HG03354 (cell line): Measurements from ENCODE around the gene ANK3.
A peak's percentile ranks its signal among the peaks of the same experiment; 100 is the strongest.

ENCODE experiments used
- ATAC-seq: cut with Tn5 transposase; IDR thresholded peaks from one replicate; pipeline ENCODE4 v1.9.1; 2021; ENCODE audit warnings: mild to moderate bottlenecking; ENCODE audit not compliant: unreplicated experiment, poor library complexity, severe bottlenecking

The ANK3 gene

GRCh38 chr10:60384011-60384410 lies 5.7 kb downstream of the ANK3 start:
- no peak for ATAC-seq

GRCh38 chr10:60382946-60383681 lies 6.6 kb downstream of the ANK3 start:
- no peak for ATAC-seq

GRCh38 chr10:60380781-60381180 lies 8.9 kb downstream of the ANK3 start:
- no peak for ATAC-seq

GRCh38 chr10:60377955-60378354 lies 11.7 kb downstream of the ANK3 start:
- ATAC-seq = no peak

GRCh38 chr10:60377042-60377352 lies 12.7 kb downstream of the ANK3 start:
- ATAC-seq = no peak

- ATAC-seq = no peak
Observed at GRCh38 chr10:60376221-60377041, 13.2 kb downstream of the ANK3 start.

GRCh38 chr10:60375293-60376004 lies 14.2 kb downstream of the ANK3 start:
- ATAC-seq = no peak

GRCh38 chr10:60374836-60375235 lies 14.8 kb downstream of the ANK3 start:
- ATAC-seq = no peak

GRCh38 chr10:60372436-60372835 lies 17.2 kb downstream of the ANK3 start:
- no peak for ATAC-seq

- ATAC-seq = no peak
Observed at GRCh38 chr10:60369547-60369930, 20.1 kb downstream of the ANK3 start.

- ATAC-seq = no peak
Observed at GRCh38 chr10:60368875-60369546, 20.7 kb downstream of the ANK3 start.

- ATAC-seq = no peak
Observed at GRCh38 chr10:60367901-60368300, 21.8 kb downstream of the ANK3 start.

- ATAC-seq = no peak
Observed at GRCh38 chr10:60367431-60367830, 22.2 kb downstream of the ANK3 start.

GRCh38 chr10:60367024-60367423 lies 22.7 kb downstream of the ANK3 start:
- no peak for ATAC-seq

- ATAC-seq = no peak
Observed at GRCh38 chr10:60363187-60363586, 26.5 kb downstream of the ANK3 start.

GRCh38 chr10:60362461-60362860 lies 27.2 kb downstream of the ANK3 start:
- no peak for ATAC-seq

GRCh38 chr10:60359066-60359465 lies 30.6 kb downstream of the ANK3 start:
- ATAC-seq = no peak

- peak; percentile 83 for ATAC-seq
Observed at GRCh38 chr10:60358282-60358681, 31.4 kb downstream of the ANK3 start.

- ATAC-seq = no peak
Observed at GRCh38 chr10:60353519-60354258, 36.0 kb downstream of the ANK3 start.

GRCh38 chr10:60352105-60352504 lies 37.6 kb downstream of the ANK3 start:
- ATAC-seq = peak; percentile 51
